CD4-positive, alpha-beta T cell (primary cell): Measurements from ENCODE around the gene KIF4A. TPM values are rescaled to one million over a fixed set of nuclear protein-coding genes. Genes with fewer than 3 reads are reported as not detected.

Source experiments
- ATAC-seq: fragments of 200-7000 bp; cut with Tn5 transposase; one replicate; pipeline ENCODE4 v1.10.0; 2022; ENCODE audit warnings: mild to moderate bottlenecking; ENCODE audit not compliant: poor library complexity
- CTCF ChIA-PET: fragments of 350-600 bp; sonication (Branson Sonifier 250); formaldehyde crosslinking; loops from one replicate; lab custom pipeline; 2021; ENCODE audit warnings: antibody characterized with exemption, inconsistent platforms; lab: Charles Lee
- POLR2A ChIA-PET: fragments of 350-600 bp; sonication (Branson Sonifier 250); formaldehyde crosslinking; loops from one replicate; lab custom pipeline; 2021; ENCODE audit warnings: antibody characterized with exemption, inconsistent platforms; lab: Charles Lee
- DNase-seq, 14 experiments: peaks; one replicate each; pipeline ENCODE4 v3.0.0-alpha.2; 2013 to 2020; ENCODE audit warnings: mixed read lengths in 2 of 14
- H3K27ac ChIP-seq, 2 donors: one replicate each; pipeline versions ENCODE4 v1.5.1 to v1.7.0; 2013; ENCODE audit warnings: low read length in 2 of 2, low read depth in 1 of 2, mild to moderate bottlenecking in 1 of 2
- H3K27me3 ChIP-seq, 2 experiments: 1 replicate in 1 of 2; 2 replicates in 1 of 2; pipeline versions ENCODE4 v1.6.1 to v1.7.0; 2013; ENCODE audit warnings: low read length in 2 of 2, control low read depth in 1 of 2, mild to moderate bottlenecking in 1 of 2, moderate library complexity in 1 of 2; ENCODE audit not compliant: insufficient read depth in 2 of 2, control insufficient read depth in 1 of 2
- H3K36me3 ChIP-seq: one replicate; pipeline ENCODE4 v1.6.1; 2013; ENCODE audit warnings: low read length, control low read depth; ENCODE audit not compliant: insufficient read depth
- H3K4me1 ChIP-seq: one replicate; pipeline ENCODE4 v1.6.1; 2013; ENCODE audit warnings: low read length, control low read depth; ENCODE audit not compliant: insufficient read depth
- H3K4me3 ChIP-seq: one replicate; pipeline ENCODE4 v1.5.1; 2013; ENCODE audit warnings: mild to moderate bottlenecking, low read length, moderate library complexity
- H3K9me3 ChIP-seq, 2 experiments: 1 replicate in 1 of 2; 2 replicates in 1 of 2; pipeline versions ENCODE4 v1.6.1 to v1.7.0; 2013; ENCODE audit warnings: low read length in 2 of 2, mild to moderate bottlenecking in 2 of 2, control low read depth in 1 of 2, moderate library complexity in 1 of 2; ENCODE audit not compliant: control insufficient read depth in 1 of 2, insufficient read depth in 1 of 2
- H3K27ac Mint-ChIP-seq: one replicate; pipeline ENCODE4 v1.8.0; 2020; ENCODE audit warnings: mixed read lengths
- H3K27me3 Mint-ChIP-seq: one replicate; pipeline ENCODE4 v1.8.0; 2021; ENCODE audit warnings: mixed read lengths
- H3K36me3 Mint-ChIP-seq: one replicate; pipeline ENCODE4 v1.8.0; 2021; ENCODE audit warnings: low read depth, mixed read lengths
- H3K4me1 Mint-ChIP-seq: one replicate; pipeline ENCODE4 v1.8.0; 2021; ENCODE audit warnings: low read depth, mixed read lengths
- H3K4me3 Mint-ChIP-seq: one replicate; pipeline ENCODE4 v1.8.0; 2020; ENCODE audit warnings: mild to moderate bottlenecking, mixed read lengths
- H3K9me3 Mint-ChIP-seq: one replicate; pipeline ENCODE4 v1.8.0; 2020; ENCODE audit warnings: mixed read lengths
- intact Hi-C, 2 experiments: fragments of 100-400 bp; cut with DNase I in 1 of 2; cut with micrococcal nuclease in 1 of 2; formaldehyde crosslinking; loops; one replicate each; pipeline versions ENCODE4 v1.15.1 to v1.9.0; 2023 to 2025; cut with DNase I, micrococcal nuclease
- total RNA-seq, 174 experiments: library from RNA in 2 of 174; stranded (reverse) in 2 of 174; gene quantifications; one replicate each; pipeline ENCODE4 v1.2.3 and lab custom pipeline; 2021 to 2026
- TF ChIP-seq, protein P1 (sequence below): fragments of 200-600 bp; IDR thresholded peaks from one replicate; pipeline ENCODE4 v1.8.0; 2022; ENCODE audit warnings: antibody characterized with exemption, mild to moderate bottlenecking

Gene KIF4A
- total RNA-seq, 2 experiments from 2014 or later = 0.06 to 0.19 TPM

DNA sequence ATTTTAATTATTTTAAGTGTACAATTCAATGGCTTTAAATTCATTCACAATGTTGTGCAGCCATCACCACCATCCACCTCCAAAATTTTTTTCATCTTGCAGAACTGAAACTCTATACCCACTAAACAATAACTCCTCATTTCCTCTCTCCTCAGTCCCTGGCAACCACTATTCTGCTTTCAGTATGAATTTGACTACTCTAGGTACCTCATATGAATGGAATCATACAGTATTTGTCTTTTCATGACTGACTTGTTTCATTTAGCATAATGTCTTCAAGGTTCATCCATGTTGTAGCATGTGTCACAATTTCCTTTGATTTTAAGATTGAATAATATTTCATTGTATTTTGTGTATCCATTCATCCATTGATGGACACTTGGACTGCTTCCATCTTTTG, 46.9 kb downstream of the KIF4A start:
- TF ChIP-seq, protein P1, sequence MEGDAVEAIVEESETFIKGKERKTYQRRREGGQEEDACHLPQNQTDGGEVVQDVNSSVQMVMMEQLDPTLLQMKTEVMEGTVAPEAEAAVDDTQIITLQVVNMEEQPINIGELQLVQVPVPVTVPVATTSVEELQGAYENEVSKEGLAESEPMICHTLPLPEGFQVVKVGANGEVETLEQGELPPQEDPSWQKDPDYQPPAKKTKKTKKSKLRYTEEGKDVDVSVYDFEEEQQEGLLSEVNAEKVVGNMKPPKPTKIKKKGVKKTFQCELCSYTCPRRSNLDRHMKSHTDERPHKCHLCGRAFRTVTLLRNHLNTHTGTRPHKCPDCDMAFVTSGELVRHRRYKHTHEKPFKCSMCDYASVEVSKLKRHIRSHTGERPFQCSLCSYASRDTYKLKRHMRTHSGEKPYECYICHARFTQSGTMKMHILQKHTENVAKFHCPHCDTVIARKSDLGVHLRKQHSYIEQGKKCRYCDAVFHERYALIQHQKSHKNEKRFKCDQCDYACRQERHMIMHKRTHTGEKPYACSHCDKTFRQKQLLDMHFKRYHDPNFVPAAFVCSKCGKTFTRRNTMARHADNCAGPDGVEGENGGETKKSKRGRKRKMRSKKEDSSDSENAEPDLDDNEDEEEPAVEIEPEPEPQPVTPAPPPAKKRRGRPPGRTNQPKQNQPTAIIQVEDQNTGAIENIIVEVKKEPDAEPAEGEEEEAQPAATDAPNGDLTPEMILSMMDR = no peak
- no peak overlapping the region for H3K27ac ChIP-seq
- no peak overlapping the region for H3K4me3 Mint-ChIP-seq
- POLR2A ChIA-PET = no interaction called here
- H3K27me3 Mint-ChIP-seq = no peaks in the 10 kb centered on the region
- intact Hi-C loops = loop anchor here in 1 of 2 experiments (10.0 kb wide), 1 partner anchor 58 kb away; no protein-coding TSS in a partner anchor
- CTCF ChIA-PET = no interaction called here
- no peaks in the 10 kb centered on the region for H3K27me3 ChIP-seq
- no peaks in the 10 kb centered on the region for H3K36me3 ChIP-seq
- H3K4me1 ChIP-seq = no peaks in the 10 kb centered on the region
- H3K9me3 ChIP-seq = no peaks in the 10 kb centered on the region
- peak in 1 of 14 experiments; percentile 1 for DNase-seq
- no peaks in the 10 kb centered on the region for H3K36me3 Mint-ChIP-seq
- no peak for ATAC-seq
- no peak overlapping the region for H3K27ac Mint-ChIP-seq
- H3K4me1 Mint-ChIP-seq = no peaks in the 10 kb centered on the region
- H3K9me3 Mint-ChIP-seq = no peaks in the 10 kb centered on the region
- no peak overlapping the region for H3K4me3 ChIP-seq

DNA sequence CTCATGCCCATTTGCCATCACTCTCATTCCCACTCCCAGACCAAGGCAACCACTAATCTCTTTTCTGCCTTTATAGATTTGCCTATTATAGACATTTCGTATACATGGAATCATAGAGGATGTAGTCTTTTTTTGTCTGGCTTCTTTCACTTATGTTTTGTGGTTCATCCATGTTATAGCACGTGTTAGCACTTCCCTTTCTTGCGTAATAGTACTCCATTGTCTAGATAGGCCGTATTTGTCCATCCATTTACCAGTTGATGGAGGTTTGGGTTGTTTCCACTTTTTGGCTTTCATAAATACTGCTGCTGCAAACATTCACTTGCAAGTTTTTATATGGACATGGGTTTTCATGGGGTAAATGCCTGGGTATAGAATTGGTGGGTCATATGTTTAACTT, 48.4 kb downstream of the KIF4A start:
- Mint-ChIP-seq H3K9me3 (no peaks in the 10 kb centered on the region), H3K36me3 (no peaks in the 10 kb centered on the region), H3K27me3 (no peaks in the 10 kb centered on the region), H3K4me1 (no peaks in the 10 kb centered on the region), H3K4me3 (no peak overlapping the region), H3K27ac (no peak overlapping the region)
- POLR2A ChIA-PET = no interaction called here
- TF ChIP-seq, protein P1 = no peak
- CTCF ChIA-PET = no interaction called here
- ATAC-seq (no peak), DNase-seq (peak in 1 of 14 experiments; percentile 0)
- intact Hi-C loops = loop anchor here in 1 of 2 experiments (10.0 kb wide), 1 partner anchor 57 kb away; no protein-coding TSS in a partner anchor
- no peak overlapping the region for H3K4me3 ChIP-seq
- H3K4me1 ChIP-seq = no peaks in the 10 kb centered on the region
- H3K27ac ChIP-seq = no peak overlapping the region
- H3K36me3 ChIP-seq = no peaks in the 10 kb centered on the region
- H3K27me3 ChIP-seq = no peaks in the 10 kb centered on the region
- no peaks in the 10 kb centered on the region for H3K9me3 ChIP-seq

DNA sequence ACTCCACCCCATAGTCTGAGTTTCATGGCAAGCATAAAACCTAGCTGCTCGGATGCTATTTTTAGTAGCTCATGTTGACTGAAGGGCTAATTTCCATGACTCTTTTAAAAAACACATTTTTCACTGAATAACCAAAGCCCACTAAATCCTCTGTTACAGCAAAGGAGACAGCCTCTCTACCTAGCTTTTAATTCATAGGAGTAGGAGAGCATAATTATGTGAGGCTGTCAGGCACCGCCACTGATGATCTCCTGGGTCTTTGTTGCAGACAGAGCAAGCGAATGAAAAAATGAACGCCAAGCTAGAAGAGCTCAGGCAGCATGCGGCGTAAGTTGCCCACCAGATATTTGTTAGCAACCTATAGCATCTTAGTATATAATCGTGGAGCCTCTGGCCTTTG, 53.5 kb downstream of the KIF4A start:
- Mint-ChIP-seq H3K36me3 (no peaks in the 10 kb centered on the region), H3K4me3 (no peak overlapping the region), H3K27ac (no peak overlapping the region), H3K27me3 (no peaks in the 10 kb centered on the region), H3K4me1 (no peaks in the 10 kb centered on the region), H3K9me3 (no peaks in the 10 kb centered on the region)
- no peaks in the 10 kb centered on the region for H3K4me1 ChIP-seq
- no peaks in the 10 kb centered on the region for H3K9me3 ChIP-seq
- H3K27me3 ChIP-seq = no peaks in the 10 kb centered on the region
- no peaks in the 10 kb centered on the region for H3K36me3 ChIP-seq
- DNase-seq = no peak
- POLR2A ChIA-PET = no interaction called here
- TF ChIP-seq, protein P1 = no peak
- ATAC-seq = no peak
- CTCF ChIA-PET = no interaction called here
- no peak overlapping the region for H3K27ac ChIP-seq
- no peak overlapping the region for H3K4me3 ChIP-seq
- intact Hi-C loops = no loop called here
